Suprapubic skin (tissue), 4 donors: Measurements from ENCODE around the gene FETUB.

Experiments used
- CTCF ChIP-seq, 2 donors: fragments of 200-600 bp in 1 of 2; fragments of 450-650 bp in 1 of 2; sonication (generic) in 1 of 2; IDR thresholded peaks; one replicate each; pipeline ENCODE4 v1.5.1; 2016 to 2019; ENCODE audit warnings: antibody characterized with exemption in 2 of 2, mild to moderate bottlenecking in 1 of 2, moderate library complexity in 1 of 2
- POLR2A ChIP-seq, 2 donors: fragments of 450-650 bp; IDR thresholded peaks; one replicate each; pipeline ENCODE4 v1.6.1; 2017; ENCODE audit warnings: antibody characterized with exemption in 2 of 2, mild to moderate bottlenecking in 2 of 2, moderate library complexity in 2 of 2
- POLR2AphosphoS5 ChIP-seq, 3 donors: sonication (generic); formaldehyde crosslinking; IDR thresholded peaks; one replicate each; pipeline ENCODE4 v1.6.1; 2017; ENCODE audit warnings: antibody characterized with exemption in 3 of 3

- TF ChIP-seq CTCF (IDR thresholded peaks at IDR 0.05) (no peak), POLR2AphosphoS5 (IDR thresholded peaks at IDR 0.05) (no peak), POLR2A (IDR thresholded peaks at IDR 0.05) (no peak)
Observed at GRCh38 chr3:186626254-186626847, 13.8 kb upstream of the FETUB start.
